Measurements from ENCODE around the gene PHYHIPL. TPM values are rescaled to one million over a fixed set of nuclear protein-coding genes. Genes with fewer than 3 reads are reported as not detected.
"Not testable (repeated sequence)": the region's sequence is repeated elsewhere in the genome, so short reads cannot be mapped to it uniquely, and the experiment has no call there.

Gene PHYHIPL
- total and polyA plus RNA-seq, 5 donors: 0.11 to 0.34 (median 0.27) TPM; not detected in 1

DNA sequence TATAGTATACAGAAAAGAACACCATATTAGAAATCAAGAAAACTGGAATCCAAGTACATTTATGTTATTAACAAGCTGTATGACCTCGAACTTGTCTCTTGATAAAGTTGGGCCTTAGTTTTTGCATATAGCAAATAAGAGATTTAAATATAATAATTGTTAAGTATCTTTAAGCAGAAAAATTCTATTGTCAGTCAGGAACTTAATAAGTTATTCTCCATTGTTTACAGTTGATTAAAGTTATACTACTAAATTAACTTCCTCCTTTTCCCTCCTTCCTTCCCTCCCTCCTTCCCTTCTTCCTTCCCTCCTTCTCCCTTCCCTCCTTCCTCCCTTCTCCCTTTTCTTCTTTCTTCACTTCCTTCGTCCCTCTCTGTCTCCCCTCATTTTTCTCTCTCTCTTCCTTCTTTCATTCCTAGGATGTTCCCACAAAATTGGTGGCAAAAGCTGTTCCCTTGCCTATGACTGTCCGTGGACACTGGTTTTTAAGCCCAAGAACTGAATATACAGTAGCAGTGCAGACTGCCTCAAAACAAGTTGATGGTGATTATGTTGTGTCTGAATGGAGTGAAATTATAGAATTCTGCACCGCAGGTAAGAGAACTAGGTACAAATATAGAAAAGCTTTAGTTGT is 59.7 kb downstream of the PHYHIPL start:
- Histone ChIP-seq H3K4me3 (ENCODE audit: low read length) (no peak overlapping the region), H3K9me3 (ENCODE audit: control insufficient read depth, low read length) (no peaks in the 10 kb centered on the region), H3K27me3 (ENCODE audit: control insufficient read depth, insufficient read depth) (no peaks in the 10 kb centered on the region), H3K27ac (ENCODE audit: low read length) (no peak overlapping the region), H3K4me1 (ENCODE audit: control insufficient read depth, insufficient read depth, low read length) (no peaks in the 10 kb centered on the region)
- ATAC-seq: no peak
- DNase-seq: no peak
- WGBS: 81% methylated on average over 4 of the region's 4 CpGs
- intact Hi-C loops (cut with DNase I): loop anchor here in 3 of 4 donors (5.0 to 10.0 kb wide), 3 partner anchors 229 to 386 kb away; no protein-coding TSS in a partner anchor

DNA sequence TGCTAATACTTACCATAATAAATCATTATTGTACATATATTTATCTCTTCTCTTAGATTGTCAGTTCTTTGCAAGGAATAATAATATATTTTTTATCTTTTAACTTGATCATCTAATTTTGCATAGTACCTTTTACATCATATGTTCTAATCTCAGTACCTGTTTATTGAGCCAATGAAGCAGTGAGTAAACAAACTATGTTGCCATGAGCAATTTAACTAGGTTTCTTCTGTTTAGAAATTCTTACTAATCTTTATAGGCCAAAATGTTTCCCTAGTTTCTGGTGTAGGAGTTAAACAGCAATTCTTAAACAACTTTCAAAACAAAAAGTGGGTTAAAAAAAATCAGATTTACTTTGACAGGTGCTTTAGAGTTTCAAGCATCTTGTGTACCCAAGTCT is 61.3 kb downstream of the PHYHIPL start:
- no peaks in the 10 kb centered on the region for H3K4me1 ChIP-seq (ENCODE audit: control insufficient read depth, insufficient read depth, low read length)
- ATAC-seq (no peak), DNase-seq (no peak)
- H3K9me3 ChIP-seq (ENCODE audit: control insufficient read depth, low read length): no peaks in the 10 kb centered on the region
- H3K27me3 ChIP-seq (ENCODE audit: control insufficient read depth, insufficient read depth): no peaks in the 10 kb centered on the region
- no peak overlapping the region for H3K4me3 ChIP-seq (ENCODE audit: low read length)
- H3K27ac ChIP-seq (ENCODE audit: low read length): no peak overlapping the region
- intact Hi-C loops (cut with DNase I): loop anchor here in 3 of 4 donors (5.0 to 10.0 kb wide), 3 partner anchors 227 to 385 kb away; no protein-coding TSS in a partner anchor

DNA sequence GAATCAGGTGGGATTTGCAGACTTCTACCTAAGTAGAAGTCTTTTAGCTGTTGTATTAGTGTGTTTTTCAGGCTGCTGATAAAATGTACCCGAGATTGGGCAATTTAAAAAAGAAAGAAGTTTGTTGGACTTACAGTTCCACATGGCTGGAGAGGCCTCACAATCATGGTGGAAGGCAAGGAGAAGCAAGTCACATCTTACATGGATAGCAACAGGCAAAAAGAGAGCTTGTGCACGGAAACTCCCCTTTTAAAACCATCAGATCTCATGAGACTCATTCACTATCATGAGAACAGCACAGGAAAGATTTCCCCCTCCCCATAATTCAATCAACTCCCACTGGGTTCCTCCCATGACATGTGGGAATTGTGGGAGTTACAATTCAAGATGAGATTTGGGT is 62.7 kb downstream of the PHYHIPL start:
- DNase-seq; H3K9me3 ChIP-seq (ENCODE audit: control insufficient read depth, low read length); H3K27me3 ChIP-seq (ENCODE audit: control insufficient read depth, insufficient read depth); ATAC-seq; H3K4me1 ChIP-seq (ENCODE audit: control insufficient read depth, insufficient read depth, low read length); H3K4me3 ChIP-seq (ENCODE audit: low read length); H3K27ac ChIP-seq (ENCODE audit: low read length): not testable (repeated sequence)
- 70% methylated on average over 2 of the region's 2 CpGs for WGBS
- intact Hi-C loops (cut with DNase I): loop anchor here in 3 of 4 donors (5.0 to 10.0 kb wide), 3 partner anchors 226 to 383 kb away; no protein-coding TSS in a partner anchor

DNA sequence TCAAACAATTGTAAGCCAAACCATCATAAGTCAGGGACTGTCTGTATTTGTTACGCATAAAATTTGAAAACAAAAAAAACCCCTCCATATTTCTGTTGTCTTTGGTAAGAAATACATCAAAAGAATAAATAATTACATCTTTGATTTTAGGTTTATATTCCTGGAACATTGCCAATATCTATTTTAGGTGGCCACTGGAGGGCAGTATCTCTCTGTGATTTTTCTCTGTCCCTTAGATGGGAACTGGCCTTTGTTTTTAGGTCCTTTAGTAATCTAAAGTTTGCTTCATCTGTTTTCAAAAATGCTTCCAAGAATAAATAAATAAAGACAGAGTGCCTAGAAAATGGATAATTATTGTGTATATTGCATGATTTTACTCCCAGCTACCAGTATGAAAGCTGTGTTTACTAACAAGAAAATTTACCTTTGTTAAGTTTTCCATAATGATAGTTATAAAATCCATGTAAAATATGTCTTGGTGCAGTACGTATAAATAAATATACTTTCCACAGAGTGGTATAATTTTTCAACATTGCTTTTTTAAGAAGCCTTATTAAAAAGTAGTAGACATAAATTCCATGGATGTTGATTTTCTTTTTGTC is 64.2 kb downstream of the PHYHIPL start:
- ATAC-seq: no peak
- intact Hi-C loops (cut with DNase I): loop anchor here in 3 of 4 donors (5.0 to 10.0 kb wide), 5 partner anchors 114 to 382 kb away; no protein-coding TSS in a partner anchor
- no peaks in the 10 kb centered on the region for H3K9me3 ChIP-seq (ENCODE audit: control insufficient read depth, low read length)
- 39% methylated on average over 2 of the region's 2 CpGs for WGBS
- H3K27me3 ChIP-seq (ENCODE audit: control insufficient read depth, insufficient read depth): no peaks in the 10 kb centered on the region
- no peak overlapping the region for H3K4me3 ChIP-seq (ENCODE audit: low read length)
- no peak overlapping the region for H3K27ac ChIP-seq (ENCODE audit: low read length)
- no peak for DNase-seq
- no peaks in the 10 kb centered on the region for H3K4me1 ChIP-seq (ENCODE audit: control insufficient read depth, insufficient read depth, low read length)

DNA sequence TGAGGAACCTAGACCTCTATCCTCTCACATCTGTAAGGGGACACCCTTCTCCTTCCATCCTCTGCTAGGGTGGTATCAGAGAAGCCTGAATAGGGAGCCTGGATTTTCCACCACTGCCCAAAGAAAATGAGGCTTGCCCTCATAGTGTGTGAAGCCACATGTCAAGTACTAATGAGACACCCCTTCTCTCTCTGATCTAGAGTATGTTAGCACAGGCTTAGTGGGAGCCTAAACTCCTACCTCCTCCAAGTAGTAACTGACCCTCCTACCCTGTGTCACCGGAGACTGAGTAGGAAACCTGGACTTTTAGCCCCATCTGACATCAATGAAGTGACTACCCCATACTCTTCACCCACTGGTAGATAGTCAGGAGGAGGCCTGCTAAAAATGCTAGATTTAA is 65.6 kb downstream of the PHYHIPL start:
- intact Hi-C loops (cut with DNase I): loop anchor here in 3 of 4 donors (5.0 to 10.0 kb wide), 5 partner anchors 113 to 380 kb away; no protein-coding TSS in a partner anchor
- H3K27ac ChIP-seq (ENCODE audit: low read length): no peak overlapping the region

DNA sequence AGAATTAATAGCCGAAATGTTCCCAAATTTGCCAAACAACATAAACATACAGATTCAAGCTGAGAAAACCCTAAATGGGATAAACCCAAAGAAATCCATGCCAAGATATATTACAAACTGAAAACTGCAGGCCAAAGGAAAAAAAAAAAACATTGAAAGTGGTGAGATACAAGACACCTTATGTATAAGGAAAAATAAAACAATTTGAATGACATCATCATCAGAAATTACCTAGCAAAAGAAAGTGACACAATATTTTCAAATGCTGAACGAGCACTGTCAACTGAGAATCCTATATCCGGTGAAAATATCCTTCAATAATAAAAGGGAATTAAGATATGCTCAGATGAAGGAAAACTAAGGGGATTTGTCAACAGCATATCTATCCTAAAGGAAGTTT is 66.5 kb downstream of the PHYHIPL start:
- H3K4me1 ChIP-seq (ENCODE audit: control insufficient read depth, insufficient read depth, low read length): no peaks in the 10 kb centered on the region
- H3K4me3 ChIP-seq (ENCODE audit: low read length): no peak overlapping the region
- DNase-seq: no peak
- intact Hi-C loops (cut with DNase I): loop anchor here in 3 of 4 donors (5.0 to 10.0 kb wide), 5 partner anchors 112 to 379 kb away; no protein-coding TSS in a partner anchor
- no peak overlapping the region for H3K27ac ChIP-seq (ENCODE audit: low read length)
- 89% methylated on average over 3 of the region's 3 CpGs for WGBS
- no peaks in the 10 kb centered on the region for H3K27me3 ChIP-seq (ENCODE audit: control insufficient read depth, insufficient read depth)
- no peak for ATAC-seq
- no peaks in the 10 kb centered on the region for H3K9me3 ChIP-seq (ENCODE audit: control insufficient read depth, low read length)

More for the DNA sequence above, 65.6 kb downstream of the PHYHIPL start:
- no peak overlapping the region for H3K4me3 ChIP-seq (ENCODE audit: low read length)
- no peak for ATAC-seq
- DNase-seq: no peak
- no peaks in the 10 kb centered on the region for H3K27me3 ChIP-seq (ENCODE audit: control insufficient read depth, insufficient read depth)
- H3K9me3 ChIP-seq (ENCODE audit: control insufficient read depth, low read length): no peaks in the 10 kb centered on the region
- 96% methylated on average over 1 of the region's 1 CpG for WGBS
- no peaks in the 10 kb centered on the region for H3K4me1 ChIP-seq (ENCODE audit: control insufficient read depth, insufficient read depth, low read length)

DNA sequence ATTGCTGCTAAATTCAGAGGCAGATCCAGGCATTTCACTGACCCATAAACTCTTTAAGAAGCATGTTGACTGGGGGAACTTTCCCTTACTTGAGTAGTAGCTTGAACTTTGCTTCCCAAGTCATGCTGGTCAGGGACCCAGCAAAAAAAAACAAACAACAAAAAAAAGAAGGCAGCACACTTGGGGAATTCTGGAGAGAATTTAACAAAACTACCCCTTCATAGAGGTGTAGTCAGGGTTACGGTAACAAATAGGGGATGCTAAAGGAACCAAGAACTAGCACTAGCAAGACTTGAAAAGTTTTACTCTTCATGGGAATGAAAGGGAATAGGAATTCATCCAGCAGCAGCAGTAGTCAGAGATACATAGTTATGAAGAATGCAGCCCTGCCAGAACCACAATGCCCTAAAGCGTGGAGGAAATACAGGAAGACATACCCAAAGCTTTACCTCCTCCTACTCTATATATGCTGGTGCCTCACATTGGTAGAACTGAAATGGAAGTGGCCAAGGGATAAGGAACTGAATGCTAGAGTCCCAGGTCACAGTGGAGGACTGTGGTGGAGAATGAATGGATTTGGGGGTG is 67.3 kb downstream of the PHYHIPL start:
- H3K27me3 ChIP-seq (ENCODE audit: control insufficient read depth, insufficient read depth): no peaks in the 10 kb centered on the region
- intact Hi-C loops (cut with DNase I): loop anchor here in 3 of 4 donors (5.0 to 10.0 kb wide), 5 partner anchors 111 to 379 kb away; no protein-coding TSS in a partner anchor
- no peak for ATAC-seq
- H3K27ac ChIP-seq (ENCODE audit: low read length): no peak overlapping the region
- H3K9me3 ChIP-seq (ENCODE audit: control insufficient read depth, low read length): no peaks in the 10 kb centered on the region
- H3K4me3 ChIP-seq (ENCODE audit: low read length): no peak overlapping the region
- DNase-seq: no peak
- WGBS: 96% methylated on average over 2 of the region's 2 CpGs
- H3K4me1 ChIP-seq (ENCODE audit: control insufficient read depth, insufficient read depth, low read length): no peaks in the 10 kb centered on the region

DNA sequence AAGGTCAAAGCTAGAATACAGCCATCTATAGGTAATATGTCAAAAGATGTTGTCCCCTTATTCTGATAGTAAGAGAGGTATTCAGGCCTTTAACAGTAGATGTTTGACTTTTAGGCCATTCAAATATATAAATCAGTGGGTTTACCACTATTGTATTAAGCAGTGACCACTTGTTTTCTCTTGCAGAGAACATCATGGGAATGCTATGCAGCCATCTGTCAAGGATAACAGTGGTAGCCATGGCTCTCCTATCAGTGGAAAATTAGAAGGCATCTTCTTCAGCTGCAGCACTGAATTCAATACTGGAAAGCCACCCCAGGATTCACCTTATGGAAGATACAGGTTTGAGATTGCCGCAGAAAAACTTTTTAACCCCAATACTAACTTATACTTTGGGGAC is 68.4 kb downstream of the PHYHIPL start:
- no peak overlapping the region for H3K4me3 ChIP-seq (ENCODE audit: low read length)
- no peaks in the 10 kb centered on the region for H3K4me1 ChIP-seq (ENCODE audit: control insufficient read depth, insufficient read depth, low read length)
- no peak for DNase-seq
- 95% methylated on average over 1 of the region's 1 CpG for WGBS
- no peaks in the 10 kb centered on the region for H3K9me3 ChIP-seq (ENCODE audit: control insufficient read depth, low read length)
- no peak for ATAC-seq
- intact Hi-C loops (cut with DNase I): loop anchor here in 3 of 4 donors (5.0 to 10.0 kb wide), 5 partner anchors 110 to 377 kb away; no protein-coding TSS in a partner anchor
- no peak overlapping the region for H3K27ac ChIP-seq (ENCODE audit: low read length)
- no peaks in the 10 kb centered on the region for H3K27me3 ChIP-seq (ENCODE audit: control insufficient read depth, insufficient read depth)

DNA sequence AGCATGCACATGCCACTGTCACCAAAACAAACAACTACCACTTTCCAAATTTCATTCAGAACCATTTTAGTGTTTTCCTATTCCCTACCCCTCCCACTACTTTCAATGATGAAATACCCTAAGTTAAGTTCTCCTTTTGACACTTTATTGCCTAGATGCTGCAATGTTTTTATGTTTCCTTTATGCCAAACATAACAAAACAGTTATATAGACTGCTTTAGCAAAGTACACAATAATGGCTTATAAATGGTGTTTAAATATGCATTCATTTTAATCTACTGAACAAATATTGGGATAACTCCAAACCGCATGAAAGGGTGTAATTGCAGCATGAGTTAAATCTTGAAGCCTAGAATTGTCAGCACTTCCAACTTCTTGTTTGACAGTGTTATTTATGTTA is 69.2 kb downstream of the PHYHIPL start:
- 72% methylated on average over 1 of the region's 1 CpG for WGBS
- Histone ChIP-seq H3K4me1 (ENCODE audit: control insufficient read depth, insufficient read depth, low read length) (no peaks in the 10 kb centered on the region), H3K27ac (ENCODE audit: low read length) (no peak overlapping the region), H3K27me3 (ENCODE audit: control insufficient read depth, insufficient read depth) (no peaks in the 10 kb centered on the region), H3K9me3 (ENCODE audit: control insufficient read depth, low read length) (no peaks in the 10 kb centered on the region), H3K4me3 (ENCODE audit: low read length) (no peak overlapping the region)
- DNase-seq: no peak
- no peak for ATAC-seq
- intact Hi-C loops (cut with DNase I): loop anchor here in 3 of 4 donors (10.0 kb wide), 3 partner anchors 109 to 329 kb away; no protein-coding TSS in a partner anchor

DNA sequence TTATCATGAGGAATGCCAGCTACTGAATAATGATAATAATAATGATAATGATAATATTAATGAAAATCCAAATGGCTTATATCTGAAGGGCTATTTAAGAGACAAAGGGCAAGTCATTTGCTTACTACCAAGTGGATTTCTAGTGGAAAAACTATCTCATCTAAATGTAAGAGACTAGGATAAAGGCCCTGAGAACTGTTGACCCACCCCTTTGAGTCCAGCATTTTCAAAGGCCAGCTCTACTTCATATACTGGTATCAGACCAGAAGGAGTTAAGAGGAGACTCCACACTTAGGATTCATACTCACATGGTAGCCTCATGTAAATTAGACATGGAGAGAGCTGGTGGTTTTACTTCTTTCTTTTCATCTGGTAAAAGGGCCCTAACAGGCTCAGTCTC is 76.0 kb downstream of the PHYHIPL start:
- DNase-seq: no peak
- ATAC-seq: no peak
- no peak overlapping the region for H3K4me3 ChIP-seq (ENCODE audit: low read length)

DNA sequence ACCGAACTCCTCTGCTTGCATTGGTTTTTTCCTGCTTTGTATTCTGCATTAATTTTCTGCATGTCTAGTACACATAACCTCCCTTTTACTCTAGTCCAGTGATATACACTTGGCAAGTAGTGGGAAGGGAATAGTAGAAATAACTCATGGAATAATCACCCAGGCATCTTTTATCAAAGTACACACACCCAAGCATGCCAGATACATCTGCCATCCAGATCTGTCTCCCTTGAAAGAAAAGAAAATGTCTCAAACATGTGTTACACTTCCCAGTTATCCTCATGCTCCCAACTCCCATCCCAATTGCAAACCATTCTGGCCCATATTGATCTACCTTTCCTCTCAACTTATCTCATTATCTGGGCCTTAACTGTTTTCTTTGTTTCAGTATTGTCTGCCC is 79.0 kb downstream of the PHYHIPL start:
- 96% methylated on average over 1 of the region's 1 CpG for WGBS
- no peak overlapping the region for H3K27ac ChIP-seq (ENCODE audit: low read length)
- intact Hi-C loops (cut with DNase I): no loop called here
- H3K4me1 ChIP-seq (ENCODE audit: control insufficient read depth, insufficient read depth, low read length): no peaks in the 10 kb centered on the region
- no peak overlapping the region for H3K4me3 ChIP-seq (ENCODE audit: low read length)
- DNase-seq (no peak), ATAC-seq (no peak)
- no peaks in the 10 kb centered on the region for H3K27me3 ChIP-seq (ENCODE audit: control insufficient read depth, insufficient read depth)
- no peaks in the 10 kb centered on the region for H3K9me3 ChIP-seq (ENCODE audit: control insufficient read depth, low read length)

More for the DNA sequence above, 76.0 kb downstream of the PHYHIPL start:
- Histone ChIP-seq H3K4me1 (ENCODE audit: control insufficient read depth, insufficient read depth, low read length) (no peaks in the 10 kb centered on the region), H3K27ac (ENCODE audit: low read length) (no peak overlapping the region), H3K27me3 (ENCODE audit: control insufficient read depth, insufficient read depth) (no peaks in the 10 kb centered on the region), H3K9me3 (ENCODE audit: control insufficient read depth, low read length) (no peaks in the 10 kb centered on the region)
- intact Hi-C loops (cut with DNase I): no loop called here

Measured in right cardiac atrium (tissue), 5 donors.